Thoracic aorta (tissue), 2 donors: ENCODE results near the gene SSH2. TPM values are rescaled to one million over a fixed set of nuclear protein-coding genes. Genes with fewer than 3 reads are reported as not detected.

Experiments
- ATAC-seq: fragments of 150-250 bp; one replicate; pipeline ENCODE4 v1.8.0; 2017; ENCODE audit warnings: low read depth; ENCODE audit not compliant: insufficient number of reproducible peaks, low FRiP score
- DNase-seq: peaks from one replicate; pipeline ENCODE4 v3.0.0-alpha.2; 2020; ENCODE audit warnings: low spot score
- H3K27ac ChIP-seq, 2 donors: fragments of 200-600 bp; sonication (generic); 1 replicate in 1 of 2; 2 replicates in 1 of 2; pipeline ENCODE4 v1.5.1; 2016; ENCODE audit warnings: mild to moderate bottlenecking in 2 of 2, moderate library complexity in 2 of 2
- H3K27me3 ChIP-seq: fragments of 200-600 bp; sonication (generic); replicated peaks from 2 replicates; pipeline ENCODE4 v1.6.0; 2016; ENCODE audit warnings: mild to moderate bottlenecking; ENCODE audit not compliant: insufficient read depth
- H3K36me3 ChIP-seq: fragments of 200-600 bp; sonication (generic); one replicate; pipeline ENCODE4 v1.5.1; 2016
- H3K4me1 ChIP-seq, 2 donors: fragments of 200-600 bp; sonication (generic); 1 replicate in 1 of 2; 2 replicates in 1 of 2; pipeline versions ENCODE4 v1.5.1 to v1.6.0; 2016; ENCODE audit warnings: low read depth in 2 of 2, mild to moderate bottlenecking in 1 of 2; ENCODE audit not compliant: control insufficient read depth in 1 of 2
- H3K4me3 ChIP-seq: fragments of 200-600 bp; sonication (generic); 2 replicates; pipeline ENCODE4 v1.5.1; 2016; ENCODE audit warnings: mild to moderate bottlenecking
- H3K9me3 ChIP-seq: fragments of 200-600 bp; sonication (generic); 2 replicates; pipeline ENCODE4 v1.5.1; 2016
- total RNA-seq, 2 donors: library from RNA; depleted of rRNA; stranded (reverse); fragments of >200 nt; gene quantifications; one replicate each; pipeline versions ENCODE4 v1.1.0 to v1.2.3, GENCODE V29; 2016
- TF ChIP-seq, protein P1 (sequence below): fragments of 200-600 bp; sonication (generic); IDR thresholded peaks from one replicate; pipeline ENCODE4 v1.5.1; 2019; ENCODE audit warnings: antibody characterized with exemption

SSH2 gene
- total RNA-seq, 2 donors from 2014 or later = 31.5 to 33.2 TPM

DNA sequence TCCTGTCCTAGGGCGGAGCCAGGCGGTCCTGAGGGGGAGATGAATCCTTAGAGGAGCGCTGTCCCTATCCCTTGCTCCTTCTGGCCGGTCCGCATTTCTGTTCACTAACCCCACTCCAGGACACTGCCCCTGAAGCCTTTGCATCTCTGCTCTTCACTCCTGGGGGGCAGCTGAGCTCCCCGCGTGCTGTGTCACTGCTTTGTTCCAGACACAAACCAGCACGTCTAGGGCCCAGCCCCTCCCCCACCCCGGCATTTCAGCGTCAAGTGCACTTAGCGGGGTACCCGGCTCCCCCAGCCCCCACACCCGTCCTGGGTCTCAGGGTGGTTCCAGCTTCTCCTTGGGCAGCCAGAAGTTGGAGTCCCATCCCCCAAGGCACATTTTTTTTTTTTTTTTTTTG lies 316.2 kb downstream of the SSH2 start:
- no peak for ATAC-seq
- no peak overlapping the region for H3K27ac ChIP-seq
- TF ChIP-seq, protein P1, sequence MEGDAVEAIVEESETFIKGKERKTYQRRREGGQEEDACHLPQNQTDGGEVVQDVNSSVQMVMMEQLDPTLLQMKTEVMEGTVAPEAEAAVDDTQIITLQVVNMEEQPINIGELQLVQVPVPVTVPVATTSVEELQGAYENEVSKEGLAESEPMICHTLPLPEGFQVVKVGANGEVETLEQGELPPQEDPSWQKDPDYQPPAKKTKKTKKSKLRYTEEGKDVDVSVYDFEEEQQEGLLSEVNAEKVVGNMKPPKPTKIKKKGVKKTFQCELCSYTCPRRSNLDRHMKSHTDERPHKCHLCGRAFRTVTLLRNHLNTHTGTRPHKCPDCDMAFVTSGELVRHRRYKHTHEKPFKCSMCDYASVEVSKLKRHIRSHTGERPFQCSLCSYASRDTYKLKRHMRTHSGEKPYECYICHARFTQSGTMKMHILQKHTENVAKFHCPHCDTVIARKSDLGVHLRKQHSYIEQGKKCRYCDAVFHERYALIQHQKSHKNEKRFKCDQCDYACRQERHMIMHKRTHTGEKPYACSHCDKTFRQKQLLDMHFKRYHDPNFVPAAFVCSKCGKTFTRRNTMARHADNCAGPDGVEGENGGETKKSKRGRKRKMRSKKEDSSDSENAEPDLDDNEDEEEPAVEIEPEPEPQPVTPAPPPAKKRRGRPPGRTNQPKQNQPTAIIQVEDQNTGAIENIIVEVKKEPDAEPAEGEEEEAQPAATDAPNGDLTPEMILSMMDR = no peak

DNA sequence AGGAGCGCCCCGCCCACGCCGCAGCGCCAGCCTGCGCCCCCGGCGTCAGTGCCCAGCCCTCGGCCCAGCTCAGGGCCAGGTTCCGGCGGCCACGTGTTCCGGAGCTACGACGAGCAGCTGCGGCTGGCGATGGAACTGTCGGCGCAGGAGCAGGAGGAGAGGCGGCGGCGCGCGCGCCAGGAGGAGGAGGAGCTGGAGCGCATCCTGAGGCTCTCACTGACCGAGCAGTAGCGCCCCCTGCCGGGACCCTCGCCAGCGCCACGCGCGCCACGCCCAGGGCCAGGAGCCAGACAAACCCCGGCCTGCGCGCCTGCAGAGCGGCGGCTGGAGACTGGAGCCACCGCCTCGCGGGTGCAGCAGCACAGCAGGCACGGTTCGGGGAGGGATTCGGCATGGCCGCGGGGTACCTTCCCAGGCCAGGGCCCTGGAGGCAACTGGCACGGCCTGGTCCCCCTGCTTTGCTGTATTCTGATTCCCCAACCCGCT lies 316.6 kb downstream of the SSH2 start:
- Histone ChIP-seq H3K4me1 (peaks cover 35 to 56% of the 10 kb centered on the region in 2 donors), H3K36me3 (no peaks in the 10 kb centered on the region), H3K27me3 (no peaks in the 10 kb centered on the region), H3K4me3 (peak overlapping the region; percentile 62), H3K27ac (no peak overlapping the region), H3K9me3 (no peaks in the 10 kb centered on the region)
- TF ChIP-seq, protein P1 = peak; percentile 85
- peak; percentile 72 for DNase-seq
- ATAC-seq = peak; percentile 44

More for the DNA sequence above, 316.2 kb downstream of the SSH2 start:
- Histone ChIP-seq H3K9me3 (no peaks in the 10 kb centered on the region), H3K4me3 (peak overlapping the region; percentile 62), H3K36me3 (no peaks in the 10 kb centered on the region), H3K27me3 (no peaks in the 10 kb centered on the region), H3K4me1 (peaks cover 35 to 60% of the 10 kb centered on the region in 2 donors)
- DNase-seq = no peak

DNA sequence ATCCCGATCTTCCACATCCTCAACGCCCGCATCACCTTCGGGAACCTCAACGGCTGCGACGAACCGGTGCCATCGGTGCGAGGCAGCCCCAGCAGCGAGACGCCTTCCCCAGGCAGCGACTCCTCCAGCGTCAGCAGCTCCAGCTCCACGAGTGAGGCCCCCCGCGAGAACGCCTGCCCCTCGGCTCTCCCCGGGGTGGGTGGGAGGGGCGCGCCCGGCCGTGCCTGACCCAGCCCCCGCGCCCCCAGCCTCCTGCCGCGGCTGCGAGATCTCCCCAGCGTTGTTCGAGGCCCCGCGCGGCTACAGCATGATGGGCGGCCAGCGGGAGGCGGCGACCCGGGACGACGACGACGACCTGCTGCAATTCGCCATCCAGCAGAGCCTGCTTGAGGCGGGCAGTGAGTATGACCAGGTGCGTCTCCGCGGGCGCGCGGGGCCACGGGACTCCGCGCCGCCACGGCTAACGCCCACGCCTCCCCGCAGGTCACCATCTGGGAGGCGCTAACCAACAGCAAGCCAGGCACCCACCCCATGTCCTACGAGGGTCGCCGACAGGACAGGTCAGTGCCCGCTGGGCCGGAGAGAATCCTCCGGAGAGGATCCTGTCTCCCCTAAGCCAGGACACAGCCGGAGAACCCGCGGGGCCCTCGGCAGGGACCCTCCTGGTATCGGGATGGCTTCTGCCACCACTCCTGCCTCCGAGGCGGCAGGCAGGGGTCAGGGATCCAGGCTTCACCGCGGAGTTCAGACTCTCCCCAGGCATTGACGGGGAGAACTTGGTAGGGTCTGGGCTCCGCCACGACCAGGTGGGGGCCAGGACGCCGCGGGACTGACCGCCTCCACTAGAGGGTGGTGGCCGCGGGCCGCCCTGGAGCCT lies 317.4 kb downstream of the SSH2 start:
- H3K4me3 ChIP-seq = peak overlapping the region; percentile 62
- no peaks in the 10 kb centered on the region for H3K27me3 ChIP-seq
- DNase-seq (no peak), ATAC-seq (no peak)
- H3K36me3 ChIP-seq = no peaks in the 10 kb centered on the region
- H3K9me3 ChIP-seq = no peaks in the 10 kb centered on the region
- TF ChIP-seq, protein P1 = no peak
- peaks cover 34 to 48% of the 10 kb centered on the region in 2 donors for H3K4me1 ChIP-seq
- H3K27ac ChIP-seq = no peak overlapping the region

DNA sequence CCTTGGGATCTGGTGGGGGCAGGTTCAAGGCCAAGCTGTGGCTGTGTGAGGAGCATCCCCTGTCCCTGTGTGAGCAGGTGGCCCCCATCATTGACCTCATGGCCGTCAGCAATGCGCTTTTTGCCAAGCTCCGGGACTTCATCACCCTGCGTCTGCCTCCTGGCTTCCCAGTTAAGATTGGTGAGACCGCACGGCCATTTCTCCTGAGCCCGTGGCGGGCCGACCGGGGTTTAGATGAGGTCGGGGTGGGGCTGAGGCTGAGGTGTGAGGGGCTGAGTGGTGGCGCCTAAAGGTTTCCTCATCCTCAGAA lies 318.0 kb downstream of the SSH2 start:
- H3K27ac ChIP-seq = no peak overlapping the region
- DNase-seq (no peak), ATAC-seq (no peak)
- TF ChIP-seq, protein P1 = no peak
- H3K36me3 ChIP-seq = no peaks in the 10 kb centered on the region
- no peak overlapping the region for H3K4me3 ChIP-seq
- H3K4me1 ChIP-seq = peaks cover 28 to 42% of the 10 kb centered on the region in 2 donors
- H3K27me3 ChIP-seq = no peaks in the 10 kb centered on the region
- H3K9me3 ChIP-seq = no peaks in the 10 kb centered on the region

DNA sequence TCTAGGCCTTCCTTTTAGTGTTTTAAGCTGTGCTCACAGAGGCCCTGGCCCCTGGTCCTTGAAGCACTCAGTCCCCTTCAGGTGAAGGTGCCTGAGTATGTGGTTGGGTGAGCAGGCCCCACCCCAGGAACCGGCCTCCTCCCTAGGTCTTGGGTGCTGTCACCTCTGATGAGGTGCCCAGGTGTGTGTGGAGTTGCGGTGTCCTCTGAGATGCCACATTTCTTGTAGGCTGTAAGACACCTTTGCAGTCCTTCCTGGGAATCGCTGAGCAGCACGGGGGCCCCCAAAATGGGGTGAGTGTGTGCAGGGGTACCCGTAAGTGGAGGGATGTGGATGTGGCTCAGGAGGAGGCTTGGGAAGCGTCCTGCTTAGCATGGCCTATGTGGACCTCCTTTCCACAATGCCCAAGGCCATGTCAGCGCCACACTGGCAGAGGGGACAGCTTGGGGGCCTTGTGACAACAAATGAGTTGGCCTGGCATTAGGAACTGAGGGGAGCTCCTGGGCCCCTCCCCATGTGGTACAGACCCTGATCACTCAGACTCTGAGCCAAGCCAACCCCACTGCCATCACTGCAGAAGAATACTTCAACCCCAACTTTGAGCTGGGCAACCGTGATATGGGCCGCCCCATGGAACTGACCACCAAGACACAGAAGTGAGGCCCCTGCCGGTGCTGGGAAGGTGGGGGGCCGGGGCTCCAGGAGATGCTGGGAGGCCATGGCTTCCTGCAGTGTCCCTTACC lies 318.5 kb downstream of the SSH2 start:
- Histone ChIP-seq H3K27me3 (no peaks in the 10 kb centered on the region), H3K4me3 (no peak overlapping the region), H3K4me1 (peaks cover 23 to 37% of the 10 kb centered on the region in 2 donors), H3K27ac (no peak overlapping the region), H3K9me3 (no peaks in the 10 kb centered on the region), H3K36me3 (no peaks in the 10 kb centered on the region)
- TF ChIP-seq, protein P1 = no peak
- ATAC-seq (no peak), DNase-seq (no peak)
